Activated CD8-positive, alpha-beta memory T cell treated with anti-CD3 and anti-CD28 coated beads, Interleukin-2, amount 50 U/mL, for 1 hour (primary cell): ENCODE measurements around the gene ANKDD1A.

Source experiments
- DNase-seq: peaks from one replicate; pipeline ENCODE4 v3.0.0-alpha.2; 2020; ENCODE audit errors: extremely low read depth

Gene ANKDD1A

GRCh38 chr15:64911311-64912186 lies at the start of gene ANKDD1A:
Gene ANKDD1A (plus strand): TSS chr15:64911902. CDS start chr15:64911931, 29 bp downstream.
- no peak for DNase-seq

GRCh38 chr15:64861960-64862359 lies 49.7 kb upstream of the ANKDD1A start:
- DNase-seq: no peak

GRCh38 chr15:64862408-64862807 lies 49.3 kb upstream of the ANKDD1A start:
- DNase-seq: no peak

GRCh38 chr15:64864068-64864467 lies 47.6 kb upstream of the ANKDD1A start:
- DNase-seq: no peak

GRCh38 chr15:64865126-64865997 lies 46.3 kb upstream of the ANKDD1A start:
- no peak for DNase-seq

- DNase-seq: no peak
Measured at GRCh38 chr15:64865998-64866520, 45.6 kb upstream of the ANKDD1A start.

- DNase-seq: no peak
Measured at GRCh38 chr15:64869501-64869900, 42.2 kb upstream of the ANKDD1A start.

- DNase-seq: no peak
Measured at GRCh38 chr15:64870353-64870752, 41.3 kb upstream of the ANKDD1A start.

- no peak for DNase-seq
Measured at GRCh38 chr15:64875641-64876223, 36.0 kb upstream of the ANKDD1A start.

- DNase-seq: no peak
Measured at GRCh38 chr15:64877435-64877834, 34.3 kb upstream of the ANKDD1A start.

GRCh38 chr15:64878705-64879104 lies 33.0 kb upstream of the ANKDD1A start:
- DNase-seq: no peak

- no peak for DNase-seq
Measured at GRCh38 chr15:64883100-64883581, 28.6 kb upstream of the ANKDD1A start.

- DNase-seq: no peak
Measured at GRCh38 chr15:64883997-64884511, 27.6 kb upstream of the ANKDD1A start.

GRCh38 chr15:64884679-64885078 lies 27.0 kb upstream of the ANKDD1A start:
- no peak for DNase-seq

GRCh38 chr15:64888336-64888735 lies 23.4 kb upstream of the ANKDD1A start:
- DNase-seq: no peak

- no peak for DNase-seq
Measured at GRCh38 chr15:64891561-64891960, 20.1 kb upstream of the ANKDD1A start.

- DNase-seq: no peak
Measured at GRCh38 chr15:64892847-64893403, 18.8 kb upstream of the ANKDD1A start.

- peak; percentile 89 for DNase-seq
Measured at GRCh38 chr15:64893481-64894394, 18.0 kb upstream of the ANKDD1A start.

- DNase-seq: peak; percentile 73
Measured at GRCh38 chr15:64894395-64895056, 17.2 kb upstream of the ANKDD1A start.
